ENCODE measurements around the gene DEFB114. TPM values are rescaled to one million over a fixed set of nuclear protein-coding genes. Genes with fewer than 3 reads are reported as not detected.

The DEFB114 gene
- total RNA-seq, 4 donors from 2014 or later: not detected

- peak overlapping the region in 1 of 2 donors; percentile 27 for H3K4me3 ChIP-seq
- H3K36me3 ChIP-seq: no peaks in the 10 kb centered on the region
- H3K9me3 ChIP-seq: no peaks in the 10 kb centered on the region
- no peak for ATAC-seq
- 36 to 43% methylated on average over 3 of the region's 3 CpGs for WGBS, 2 donors (ENCODE audit: low coverage in 1 of 2)
- TF ChIP-seq POLR2AphosphoS5 (IDR thresholded peaks at IDR 0.05) (no peak), POLR2A (IDR thresholded peaks at IDR 0.05) (no peak), EP300 (IDR thresholded peaks at IDR 0.05) (no peak)
- TF ChIP-seq, protein P1, sequence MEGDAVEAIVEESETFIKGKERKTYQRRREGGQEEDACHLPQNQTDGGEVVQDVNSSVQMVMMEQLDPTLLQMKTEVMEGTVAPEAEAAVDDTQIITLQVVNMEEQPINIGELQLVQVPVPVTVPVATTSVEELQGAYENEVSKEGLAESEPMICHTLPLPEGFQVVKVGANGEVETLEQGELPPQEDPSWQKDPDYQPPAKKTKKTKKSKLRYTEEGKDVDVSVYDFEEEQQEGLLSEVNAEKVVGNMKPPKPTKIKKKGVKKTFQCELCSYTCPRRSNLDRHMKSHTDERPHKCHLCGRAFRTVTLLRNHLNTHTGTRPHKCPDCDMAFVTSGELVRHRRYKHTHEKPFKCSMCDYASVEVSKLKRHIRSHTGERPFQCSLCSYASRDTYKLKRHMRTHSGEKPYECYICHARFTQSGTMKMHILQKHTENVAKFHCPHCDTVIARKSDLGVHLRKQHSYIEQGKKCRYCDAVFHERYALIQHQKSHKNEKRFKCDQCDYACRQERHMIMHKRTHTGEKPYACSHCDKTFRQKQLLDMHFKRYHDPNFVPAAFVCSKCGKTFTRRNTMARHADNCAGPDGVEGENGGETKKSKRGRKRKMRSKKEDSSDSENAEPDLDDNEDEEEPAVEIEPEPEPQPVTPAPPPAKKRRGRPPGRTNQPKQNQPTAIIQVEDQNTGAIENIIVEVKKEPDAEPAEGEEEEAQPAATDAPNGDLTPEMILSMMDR (IDR thresholded peaks at IDR 0.05): no peak
- H3K4me1 ChIP-seq: no peaks in the 10 kb centered on the region
- no peak overlapping the region for H3K27ac ChIP-seq
- H3K27me3 ChIP-seq: no peaks in the 10 kb centered on the region
Measured at GRCh38 chr6:49978332-49979226, 14.6 kb upstream of the DEFB114 start.

- H3K9me3 ChIP-seq: no peaks in the 10 kb centered on the region
- ATAC-seq: no peak
- no peaks in the 10 kb centered on the region for H3K4me1 ChIP-seq
- TF ChIP-seq POLR2AphosphoS5 (IDR thresholded peaks at IDR 0.05) (no peak), POLR2A (IDR thresholded peaks at IDR 0.05) (no peak)
- TF ChIP-seq, protein P1 (IDR thresholded peaks at IDR 0.05): no peak
- no peaks in the 10 kb centered on the region for H3K36me3 ChIP-seq
- H3K4me3 ChIP-seq: no peak within 1 kb of the TSS
- no peak within 1 kb of the TSS for H3K27ac ChIP-seq
- WGBS, 2 donors (ENCODE audit: low coverage in 1 of 2): 56 to 68% methylated on average over 2 of the region's 2 CpGs
- H3K27me3 ChIP-seq: no peaks in the 10 kb centered on the region
Measured at GRCh38 chr6:49969605-49970004, 5.6 kb upstream of the DEFB114 start, which contains the start of gene DEFB113. TSS of gene DEFB113 (minus strand) at chr6:49969625. CDS start at chr6:49969625, 0 bp downstream.

- no peak overlapping the region for H3K27ac ChIP-seq
- WGBS, 2 donors (ENCODE audit: low coverage in 1 of 2): 62 to 75% methylated on average over 2 of the region's 2 CpGs
- no peak overlapping the region for H3K4me3 ChIP-seq
- no peak for TF ChIP-seq POLR2A (IDR thresholded peaks at IDR 0.05)
- TF ChIP-seq, protein P1 (IDR thresholded peaks at IDR 0.05): no peak
- no peak for TF ChIP-seq POLR2AphosphoS5 (IDR thresholded peaks at IDR 0.05)
- TF ChIP-seq EP300 (IDR thresholded peaks at IDR 0.05): no peak
- no peak for ATAC-seq
- no peaks in the 10 kb centered on the region for H3K9me3 ChIP-seq
- H3K27me3 ChIP-seq: no peaks in the 10 kb centered on the region
- H3K4me1 ChIP-seq: no peaks in the 10 kb centered on the region
- H3K36me3 ChIP-seq: no peaks in the 10 kb centered on the region
Measured at GRCh38 chr6:49966823-49967222, 2.9 kb upstream of the DEFB114 start.

DNA sequence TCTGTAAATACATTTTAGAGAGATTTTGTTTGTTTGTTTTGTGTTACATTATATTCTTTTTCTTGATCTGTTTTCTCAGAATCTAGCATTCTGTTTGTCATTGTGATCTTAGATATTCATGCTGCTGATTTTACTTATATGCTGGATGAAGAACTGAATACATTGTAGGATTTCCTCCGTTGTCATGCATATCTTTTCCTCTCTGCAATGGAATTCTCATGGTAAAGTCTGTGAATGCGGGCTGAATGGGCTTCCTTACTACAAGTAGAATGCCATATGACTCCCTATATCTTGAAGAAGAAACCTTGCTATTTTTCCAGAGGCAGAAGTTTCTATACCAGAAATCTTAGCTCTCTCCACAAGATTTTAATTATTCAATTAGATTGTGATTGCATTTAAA is 2.4 kb upstream of the DEFB114 start:
- 34 to 44% methylated on average over 2 of the region's 2 CpGs for WGBS, 2 donors (ENCODE audit: low coverage in 1 of 2)
- ATAC-seq: no peak
- H3K4me1 ChIP-seq: no peaks in the 10 kb centered on the region
- H3K27ac ChIP-seq: no peak overlapping the region
- no peaks in the 10 kb centered on the region for H3K9me3 ChIP-seq
- H3K4me3 ChIP-seq: no peak overlapping the region
- no peaks in the 10 kb centered on the region for H3K27me3 ChIP-seq
- no peaks in the 10 kb centered on the region for H3K36me3 ChIP-seq
- TF ChIP-seq EP300 (IDR thresholded peaks at IDR 0.05): no peak
- TF ChIP-seq POLR2A (IDR thresholded peaks at IDR 0.05): no peak
- TF ChIP-seq, protein P1 (IDR thresholded peaks at IDR 0.05): no peak
- TF ChIP-seq POLR2AphosphoS5 (IDR thresholded peaks at IDR 0.05): no peak

- no peak for ATAC-seq
- Histone ChIP-seq H3K4me1 (no peaks in the 10 kb centered on the region), H3K27ac (no peak overlapping the region), H3K36me3 (no peaks in the 10 kb centered on the region), H3K9me3 (no peaks in the 10 kb centered on the region), H3K4me3 (no peak overlapping the region), H3K27me3 (no peaks in the 10 kb centered on the region)
- 80 to 85% methylated on average over 1 of the region's 1 CpG for WGBS, 2 donors (ENCODE audit: low coverage in 1 of 2)
- TF ChIP-seq POLR2AphosphoS5 (IDR thresholded peaks at IDR 0.05): no peak
- TF ChIP-seq, protein P1 (IDR thresholded peaks at IDR 0.05): no peak
- TF ChIP-seq POLR2A (IDR thresholded peaks at IDR 0.05): no peak
- no peak for TF ChIP-seq EP300 (IDR thresholded peaks at IDR 0.05)
Measured at GRCh38 chr6:49958180-49958579, 5.8 kb downstream of the DEFB114 start.

Measured in gastroesophageal sphincter (tissue), 4 donors.